Lower leg skin (tissue), 4 donors: ENCODE data around the gene UMODL1. TPM values are rescaled to one million over a fixed set of nuclear protein-coding genes. Genes with fewer than 3 reads are reported as not detected.

Source experiments
- DNase-seq, 2 donors: peaks; one replicate each; pipeline ENCODE4 v3.0.0-alpha.2; 2019; ENCODE audit warnings: low spot score in 2 of 2
- H3K4me3 ChIP-seq: fragments of 200-600 bp; sonication (generic); 2 replicates; pipeline ENCODE4 v1.5.1; 2017; ENCODE audit warnings: mild to moderate bottlenecking, low read depth; ENCODE audit not compliant: poor library complexity, severe bottlenecking
- POLR2A ChIP-seq, 2 donors: fragments of 450-650 bp; IDR thresholded peaks; one replicate each; pipeline ENCODE4 v1.6.1; 2016 to 2017; ENCODE audit warnings: antibody characterized with exemption in 2 of 2, mild to moderate bottlenecking in 1 of 2, moderate library complexity in 1 of 2
- WGBS, 2 donors: methylation state at CpG; one replicate each; pipeline ENCODE4 v1.1.5; 2018; 5-methylcytosine and 5-hydroxymethylcytosine counted together
- intact Hi-C: fragments of 100-400 bp; cut with DNase I; formaldehyde crosslinking; loops from one replicate; pipeline ENCODE4 v1.15.0; 2023; ENCODE audit warnings: low total_unique reads
- total RNA-seq, 4 donors: library from RNA; depleted of rRNA; stranded (reverse); fragments of >200 nt; gene quantifications; one replicate each; pipeline ENCODE4 v1.1.0, GENCODE V29; 2016
- TF ChIP-seq, protein P1 (sequence below), 3 donors: fragments of 450-650 bp; IDR thresholded peaks; one replicate each; pipeline ENCODE4 v1.5.1; 2016; ENCODE audit warnings: antibody characterized with exemption in 3 of 3, mild to moderate bottlenecking in 3 of 3, moderate library complexity in 2 of 3

UMODL1 gene
- total RNA-seq, 4 donors from 2014 or later, result 0.23 TPM; not detected in 3

DNA sequence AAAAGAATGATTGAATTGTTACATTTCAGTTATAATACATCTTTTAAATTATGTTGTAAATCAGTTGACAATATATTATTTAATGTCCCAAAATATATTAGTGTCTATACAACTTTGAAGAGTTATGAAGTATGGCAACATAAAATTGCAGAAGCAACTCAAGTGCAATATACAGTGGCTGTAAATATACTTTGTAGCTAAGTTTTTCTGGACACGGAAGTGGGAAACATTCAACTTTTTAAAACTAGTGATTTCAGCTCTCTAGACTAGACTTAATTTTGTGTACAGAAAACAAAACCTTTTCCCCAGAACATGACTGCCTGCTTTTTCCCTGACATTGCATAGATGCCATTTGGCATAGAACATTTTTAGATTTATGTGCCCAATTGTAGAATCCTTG, 118.3 kb downstream of the UMODL1 start:
- 80 to 82% methylated on average over 1 of the region's 1 CpG for whole genome bisulfite sequencing, 2 donors
- intact Hi-C loops, result no loop called here
- TF ChIP-seq POLR2A (IDR thresholded peaks at IDR 0.05), result no peak
- TF ChIP-seq, protein P1, sequence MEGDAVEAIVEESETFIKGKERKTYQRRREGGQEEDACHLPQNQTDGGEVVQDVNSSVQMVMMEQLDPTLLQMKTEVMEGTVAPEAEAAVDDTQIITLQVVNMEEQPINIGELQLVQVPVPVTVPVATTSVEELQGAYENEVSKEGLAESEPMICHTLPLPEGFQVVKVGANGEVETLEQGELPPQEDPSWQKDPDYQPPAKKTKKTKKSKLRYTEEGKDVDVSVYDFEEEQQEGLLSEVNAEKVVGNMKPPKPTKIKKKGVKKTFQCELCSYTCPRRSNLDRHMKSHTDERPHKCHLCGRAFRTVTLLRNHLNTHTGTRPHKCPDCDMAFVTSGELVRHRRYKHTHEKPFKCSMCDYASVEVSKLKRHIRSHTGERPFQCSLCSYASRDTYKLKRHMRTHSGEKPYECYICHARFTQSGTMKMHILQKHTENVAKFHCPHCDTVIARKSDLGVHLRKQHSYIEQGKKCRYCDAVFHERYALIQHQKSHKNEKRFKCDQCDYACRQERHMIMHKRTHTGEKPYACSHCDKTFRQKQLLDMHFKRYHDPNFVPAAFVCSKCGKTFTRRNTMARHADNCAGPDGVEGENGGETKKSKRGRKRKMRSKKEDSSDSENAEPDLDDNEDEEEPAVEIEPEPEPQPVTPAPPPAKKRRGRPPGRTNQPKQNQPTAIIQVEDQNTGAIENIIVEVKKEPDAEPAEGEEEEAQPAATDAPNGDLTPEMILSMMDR (IDR thresholded peaks at IDR 0.05), result no peak
- no peak overlapping the region for H3K4me3 ChIP-seq
- DNase-seq, result no peak

DNA sequence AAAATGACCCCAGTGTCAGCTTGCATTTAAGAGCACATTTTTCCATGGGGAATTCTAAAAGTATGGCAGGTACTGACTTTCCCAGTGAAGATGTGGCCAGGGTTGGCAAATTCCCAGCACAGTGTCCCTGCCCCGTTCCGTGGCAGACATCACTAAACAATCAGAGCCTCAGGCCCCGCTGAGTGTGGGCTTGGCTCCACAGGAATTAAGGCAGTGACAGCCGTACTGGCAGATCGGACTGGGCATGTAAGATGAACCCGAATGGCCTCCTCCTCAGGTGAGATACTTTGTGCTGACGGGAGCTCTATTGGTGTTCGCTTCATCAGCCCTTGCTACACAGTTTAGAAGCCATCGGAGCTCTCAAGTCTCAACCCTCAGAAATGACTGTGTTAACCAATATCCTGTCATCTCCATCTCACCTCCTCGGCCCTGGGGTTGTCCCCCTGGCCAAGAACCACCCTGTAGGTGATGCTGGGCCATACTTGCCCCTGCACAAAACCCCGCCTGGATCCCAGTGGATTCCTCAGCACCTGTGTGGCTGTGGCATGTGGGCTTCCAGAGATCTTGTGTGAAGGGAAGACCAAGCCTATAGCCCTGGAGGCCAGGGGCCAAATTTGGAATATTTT, 118.9 kb downstream of the UMODL1 start:
- no peak overlapping the region for H3K4me3 ChIP-seq
- WGBS, 2 donors, result 78 to 82% methylated on average over 11 of the region's 11 CpGs
- no peak for TF ChIP-seq POLR2A (IDR thresholded peaks at IDR 0.05)
- TF ChIP-seq, protein P1 (IDR thresholded peaks at IDR 0.05), result no peak
- peak in 1 of 2 donors; percentile 12 for DNase-seq
- intact Hi-C loops, result no loop called here

DNA sequence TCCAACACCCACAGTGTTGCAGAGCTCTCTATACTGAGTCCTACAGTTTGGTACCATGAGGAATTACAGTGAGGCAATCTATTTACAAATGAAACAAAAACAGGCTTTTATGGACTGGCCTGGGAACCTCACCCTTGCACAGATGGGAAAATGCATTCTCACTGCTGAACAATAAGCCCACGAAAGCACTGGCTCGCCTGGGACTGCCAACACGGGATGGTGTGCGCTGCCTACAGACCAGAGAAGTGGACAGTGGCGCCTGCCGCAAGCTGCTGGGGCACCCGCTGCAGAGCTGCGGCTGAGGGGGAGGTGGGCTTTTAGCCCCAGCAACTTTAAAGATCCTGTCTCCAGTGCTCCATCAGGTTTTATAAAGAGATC, 119.4 kb downstream of the UMODL1 start:
- no peak for DNase-seq
- WGBS, 2 donors, result 93 to 98% methylated on average over 8 of the region's 8 CpGs

DNA sequence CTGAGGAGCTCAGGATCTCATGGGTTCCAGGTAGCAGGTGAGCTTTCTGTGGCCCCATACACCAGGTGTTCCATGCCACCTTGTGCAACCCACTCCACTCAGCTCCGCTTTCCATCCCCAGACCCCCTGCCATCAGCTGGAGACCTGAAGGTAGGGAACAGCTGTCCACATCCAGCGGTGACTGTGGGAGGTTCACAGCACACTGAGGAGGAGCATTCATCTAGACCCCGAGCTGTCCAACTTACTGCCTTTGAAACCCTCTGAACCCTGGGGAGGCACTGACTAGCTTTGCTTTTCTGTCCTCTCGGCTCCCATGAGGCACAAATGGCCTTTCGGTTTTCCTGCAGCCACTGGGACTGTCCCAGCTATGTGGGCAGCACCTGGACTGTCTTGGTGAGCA, 119.9 kb downstream of the UMODL1 start:
- intact Hi-C loops, result no loop called here
- DNase-seq, result no peak
- 90 to 97% methylated on average over 5 of the region's 5 CpGs for WGBS, 2 donors
- TF ChIP-seq, protein P1 (IDR thresholded peaks at IDR 0.05), result no peak
- no peak for TF ChIP-seq POLR2A (IDR thresholded peaks at IDR 0.05)
- no peak overlapping the region for H3K4me3 ChIP-seq

More for the DNA sequence above, 119.4 kb downstream of the UMODL1 start:
- no peak overlapping the region for H3K4me3 ChIP-seq
- TF ChIP-seq, protein P1 (IDR thresholded peaks at IDR 0.05), result no peak
- no peak for TF ChIP-seq POLR2A (IDR thresholded peaks at IDR 0.05)
- intact Hi-C loops, result no loop called here

DNA sequence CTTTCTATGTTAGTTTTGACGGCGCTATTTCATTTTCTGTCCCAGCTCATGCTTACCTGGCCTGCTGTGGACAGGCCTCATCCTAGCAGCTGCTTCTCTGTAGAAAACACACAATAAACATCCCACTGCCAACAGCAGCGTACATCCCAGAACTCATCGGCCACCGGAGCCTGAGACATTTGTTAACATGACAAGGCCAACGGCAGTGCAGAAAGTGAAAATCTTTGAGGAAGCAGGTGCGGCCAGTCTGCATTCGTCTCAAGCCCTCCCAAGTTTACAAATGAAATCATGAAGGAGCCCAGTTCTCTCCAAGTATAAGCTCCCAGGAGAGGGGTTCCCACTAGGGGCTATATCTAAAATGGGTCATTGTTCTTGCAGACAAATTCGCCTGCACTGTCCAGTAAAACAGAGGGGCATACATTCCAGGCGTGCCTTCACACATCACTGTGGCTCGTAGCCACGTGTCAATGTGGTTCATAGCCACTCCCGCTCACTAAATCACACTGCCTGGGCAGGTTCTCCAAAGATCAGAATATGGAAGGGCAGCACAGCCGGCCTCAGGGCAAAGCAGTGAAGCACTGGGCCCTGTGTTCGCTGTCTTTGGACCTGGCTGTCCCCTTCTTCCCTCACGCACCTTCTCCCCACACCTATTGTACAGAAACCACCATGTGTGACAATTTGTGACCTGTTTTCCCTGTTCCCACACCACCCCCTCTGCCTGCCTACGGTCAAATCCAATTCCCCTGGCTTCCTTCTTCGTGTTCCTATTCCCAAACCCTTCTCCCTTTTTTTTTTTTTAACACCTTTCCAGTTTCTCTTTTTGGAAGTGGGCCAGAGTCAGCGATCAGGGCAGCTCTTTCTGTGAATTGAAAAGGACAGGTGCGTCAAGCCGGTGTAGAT, 120.8 kb downstream of the UMODL1 start:
- no peak for TF ChIP-seq POLR2A (IDR thresholded peaks at IDR 0.05)
- TF ChIP-seq, protein P1 (IDR thresholded peaks at IDR 0.05), result no peak
- H3K4me3 ChIP-seq, result no peak overlapping the region
- 60 to 68% methylated on average over 21 of the region's 21 CpGs for whole genome bisulfite sequencing, 2 donors
- DNase-seq, result no peak
- intact Hi-C loops, result no loop called here

Other genes starting within 250 kb of the UMODL1 start
- 10 to 100 TPM in 2 of 4 donors, 1 to 10 TPM in 2; 4.7 to 26.9 (median 9.1) TPM for gene PRDM15, start 192.0 kb upstream of the UMODL1 start, total RNA-seq
- gene C2CD2, start 117.3 kb upstream of the UMODL1 start, total RNA-seq, result 10 to 100 TPM; 39.4 to 79.5 (median 49.4) TPM
- gene ZBTB21, start 61.0 kb upstream of the UMODL1 start, total RNA-seq, result 10 to 100 TPM; 18.1 to 31.9 (median 28.2) TPM
- gene ABCG1, start 147.8 kb downstream of the UMODL1 start, total RNA-seq, result 10 to 100 TPM; 49.4 to 80.2 (median 52.7) TPM
- gene TFF3, start 244.1 kb downstream of the UMODL1 start, total RNA-seq, result 10 to 100 TPM in 1 of 4 donors, 1 to 10 TPM in 3; 3.6 to 16.8 (median 8.7) TPM